ENCODE measurements around the gene ALOX12B.
A peak's percentile ranks its signal among the peaks of the same experiment; 100 is the strongest.

ALOX12B gene

GRCh38 chr17:8121681-8122421 lies 34.3 kb upstream of the ALOX12B start:
- peak; percentile 27 for TF ChIP-seq CTCF (IDR thresholded peaks at IDR 0.05)
- DNase-seq (ENCODE audit: low spot score): peak; percentile 80
- H3K27ac ChIP-seq: peak overlapping the region; percentile 37 to 76
- peak overlapping the region; percentile 92 for H3K4me3 ChIP-seq

DNA sequence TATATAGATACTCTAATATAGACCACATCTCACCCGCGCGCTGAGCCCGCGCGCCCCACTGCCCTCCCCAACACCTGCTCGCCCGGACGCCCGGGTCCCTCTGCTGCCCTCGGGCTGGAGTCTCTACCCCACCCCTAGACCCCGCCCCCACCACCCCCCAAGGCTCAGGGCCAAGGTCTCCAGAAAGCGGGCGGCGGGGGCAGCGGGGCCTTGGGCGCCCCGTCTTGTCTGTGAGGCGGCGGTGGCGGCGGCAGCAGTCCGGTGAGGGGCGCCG lies 33.8 kb upstream of the ALOX12B start:
- peak overlapping the region; percentile 92 for H3K4me3 ChIP-seq
- H3K27ac ChIP-seq: peak overlapping the region in 1 of 2 donors; percentile 76
- no peak for TF ChIP-seq CTCF (IDR thresholded peaks at IDR 0.05)
- no peak for DNase-seq (ENCODE audit: low spot score)

GRCh38 chr17:8120520-8121406 lies 33.2 kb upstream of the ALOX12B start:
- TF ChIP-seq CTCF (IDR thresholded peaks at IDR 0.05): no peak
- peak overlapping the region; percentile 92 for H3K4me3 ChIP-seq
- peak overlapping the region in 1 of 2 donors; percentile 76 for H3K27ac ChIP-seq
- peak; percentile 82 for DNase-seq (ENCODE audit: low spot score)

- Histone ChIP-seq H3K4me3 (peak overlapping the region; percentile 92), H3K27ac (peak overlapping the region; percentile 72 to 82)
- DNase-seq (ENCODE audit: low spot score): peak; percentile 81
- no peak for TF ChIP-seq CTCF (IDR thresholded peaks at IDR 0.05)
Measured at GRCh38 chr17:8119581-8120519, 32.3 kb upstream of the ALOX12B start.

DNA sequence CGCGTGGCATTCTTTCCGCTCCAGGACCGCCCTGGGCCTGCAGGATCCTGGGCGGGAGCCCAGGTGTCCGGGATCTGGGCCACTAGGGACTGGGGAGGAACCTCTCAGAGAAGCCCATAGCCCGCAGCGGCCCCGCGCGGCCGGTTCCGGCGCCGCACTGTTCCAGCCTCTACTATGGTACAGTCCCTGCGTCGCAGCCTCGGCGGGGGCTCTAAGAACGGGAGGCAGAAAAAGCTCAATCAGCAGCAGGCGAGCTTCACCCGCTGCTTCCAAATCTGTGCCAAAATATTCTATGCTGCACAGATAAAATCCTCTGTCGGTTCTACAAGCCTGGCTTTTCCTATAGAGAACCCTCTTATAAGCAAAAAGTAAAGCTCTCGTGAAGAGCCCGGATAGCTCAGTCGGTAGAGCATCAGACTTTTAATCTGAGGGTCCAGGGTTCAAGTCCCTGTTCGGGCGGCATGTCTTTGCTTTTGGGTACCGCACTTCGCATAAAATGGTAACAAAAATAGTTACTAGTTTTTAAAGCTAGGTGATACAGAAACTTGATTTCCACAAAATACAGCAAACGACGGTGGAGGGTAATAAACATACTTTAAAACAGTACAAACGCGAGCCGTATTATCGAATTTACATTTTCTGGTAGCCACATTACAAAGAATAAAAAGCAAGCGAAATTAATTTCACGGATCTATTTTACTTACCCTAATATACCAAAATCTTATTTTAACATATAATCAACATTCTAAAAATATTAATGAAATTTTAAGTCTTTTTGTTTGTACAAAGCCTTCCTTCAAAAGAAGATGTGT lies 31.5 kb upstream of the ALOX12B start:
- H3K4me3 ChIP-seq: peak overlapping the region; percentile 73
- TF ChIP-seq CTCF (IDR thresholded peaks at IDR 0.05): peak; percentile 86
- H3K27ac ChIP-seq: peak overlapping the region; percentile 72 to 82
- DNase-seq (ENCODE audit: low spot score): peak; percentile 92
